ENCODE data around the gene FLYWCH1. TPM values are rescaled to one million over a fixed set of nuclear protein-coding genes. Genes with fewer than 3 reads are reported as not detected.

Gene FLYWCH1
- total RNA-seq, 2 experiments from 2014 or later, result 33.4 to 34.9 TPM

- no peaks in the 10 kb centered on the region for H3K27me3 Mint-ChIP-seq
- POLR2A ChIA-PET, result interaction anchor here (0.7 to 2.8 kb wide), 15 partner anchors 11 to 114 kb away, joined by 3 to 12 read pairs (median 4); partner anchors contain the start of genes ELOB and FLYWCH2
Observed at GRCh38 chr16:2867987-2868789, 43.5 kb upstream of the FLYWCH1 start.

GRCh38 chr16:2871926-2872325, 39.8 kb upstream of the FLYWCH1 start:
- Mint-ChIP-seq H3K4me1 (ENCODE audit: low read depth) (peaks cover 3% of the 10 kb centered on the region), H3K9me3 (no peaks in the 10 kb centered on the region), H3K4me3 (no peak overlapping the region), H3K27ac (no peak overlapping the region), H3K36me3 (ENCODE audit: low read depth) (no peaks in the 10 kb centered on the region), H3K27me3 (peaks cover 3% of the 10 kb centered on the region)
- DNase-seq (no peak), ATAC-seq (no peak)
- CTCF ChIA-PET, result interaction anchor here (0.9 to 8.2 kb wide), 10 partner anchors 11 to 55 kb away, joined by 3 to 139 read pairs (median 6); partner anchors contain the start of genes FLYWCH1 and FLYWCH2
- POLR2A ChIA-PET, result interaction anchor here (1.2 kb wide), 1 partner anchor 30 kb away, joined by 3 read pairs; no protein-coding TSS in a partner anchor
- intact Hi-C loops (cut with micrococcal nuclease), result no loop called here
- no peak for TF ChIP-seq CTCF (IDR thresholded peaks at IDR 0.05)

More at GRCh38 chr16:2867987-2868789, 43.5 kb upstream of the FLYWCH1 start:
- peak overlapping the region; percentile 89 for H3K4me3 Mint-ChIP-seq
- DNase-seq, result peak; percentile 99
- no peaks in the 10 kb centered on the region for H3K36me3 Mint-ChIP-seq (ENCODE audit: low read depth)
- intact Hi-C loops (cut with micrococcal nuclease), result no loop called here
- H3K9me3 Mint-ChIP-seq, result no peaks in the 10 kb centered on the region
- peak; percentile 96 for ATAC-seq
- peaks cover 9% of the 10 kb centered on the region for H3K4me1 Mint-ChIP-seq (ENCODE audit: low read depth)
- H3K27ac Mint-ChIP-seq, result peak overlapping the region; percentile 95
- peak; percentile 98 for TF ChIP-seq CTCF (IDR thresholded peaks at IDR 0.05)
- CTCF ChIA-PET, result interaction anchor here (0.6 to 8.2 kb wide), 39 partner anchors 10 to 1086 kb away, joined by 3 to 139 read pairs (median 4); partner anchors contain the start of genes ELOB, FLYWCH1, FLYWCH2 and KCTD5

GRCh38 chr16:2874032-2874911, 37.5 kb upstream of the FLYWCH1 start:
- Mint-ChIP-seq H3K4me1 (ENCODE audit: low read depth) (no peaks in the 10 kb centered on the region), H3K27me3 (peaks cover 3% of the 10 kb centered on the region), H3K4me3 (no peak overlapping the region), H3K9me3 (no peaks in the 10 kb centered on the region), H3K36me3 (ENCODE audit: low read depth) (no peaks in the 10 kb centered on the region), H3K27ac (no peak overlapping the region)
- DNase-seq (no peak), ATAC-seq (no peak)
- ChIA-PET CTCF (interaction anchor here (0.7 to 1.9 kb wide), 4 partner anchors 8 to 53 kb away, joined by 3 to 10 read pairs (median 3); partner anchors contain the start of gene FLYWCH2), POLR2A (no interaction called here)
- intact Hi-C loops (cut with micrococcal nuclease), result no loop called here
- TF ChIP-seq CTCF (IDR thresholded peaks at IDR 0.05), result no peak

- Mint-ChIP-seq H3K27ac (no peak overlapping the region), H3K27me3 (peaks cover 3% of the 10 kb centered on the region), H3K9me3 (peaks cover 1% of the 10 kb centered on the region), H3K4me3 (no peak overlapping the region), H3K4me1 (ENCODE audit: low read depth) (no peaks in the 10 kb centered on the region), H3K36me3 (ENCODE audit: low read depth) (no peaks in the 10 kb centered on the region)
- DNase-seq (peak; percentile 78), ATAC-seq (peak; percentile 100)
- TF ChIP-seq CTCF (IDR thresholded peaks at IDR 0.05), result peak; percentile 97
- POLR2A ChIA-PET, result no interaction called here
- CTCF ChIA-PET, result interaction anchor here (0.7 to 1.9 kb wide), 4 partner anchors 8 to 52 kb away, joined by 3 to 10 read pairs (median 3); partner anchors contain the start of gene FLYWCH2
- intact Hi-C loops (cut with micrococcal nuclease), result loop anchor here (5.0 kb wide), 1 partner anchor 37 kb away; the partner anchor contains the start of gene FLYWCH1
Observed at GRCh38 chr16:2874912-2875362, 36.8 kb upstream of the FLYWCH1 start.

Data from activated CD8-positive, alpha-beta T cell treated with anti-CD3 and anti-CD28 coated beads for 36 hours (primary cell).